ENCODE results near the gene ABHD3.
"Not testable (repeated sequence)": the region's sequence is repeated elsewhere in the genome, so short reads cannot be mapped to it uniquely, and the experiment has no call there.

The ABHD3 gene

GRCh38 chr18:21686282-21687105, 18.1 kb downstream of the ABHD3 start:
- no peaks in the 10 kb centered on the region for H3F3A ChIP-seq (ENCODE audit: low read depth)
- no peaks in the 10 kb centered on the region for H4K20me1 ChIP-seq (ENCODE audit: insufficient read depth, low read length, poor library complexity, severe bottlenecking)
- H3K4me3 ChIP-seq (ENCODE audit: low read length, poor library complexity, severe bottlenecking), result no peak overlapping the region
- H3K4me2 ChIP-seq (ENCODE audit: low read depth, low read length, poor library complexity, severe bottlenecking), result no peak overlapping the region
- H2AFZ ChIP-seq (ENCODE audit: low read length), result no peak overlapping the region
- no peaks in the 10 kb centered on the region for H3K27me3 ChIP-seq (ENCODE audit: insufficient read depth, low read length, poor library complexity, severe bottlenecking)
- peaks cover 3% of the 10 kb centered on the region; the same call in 1 of the 2 replicates for H3K36me3 ChIP-seq (ENCODE audit: insufficient read depth, low read length)
- no peak for TF ChIP-seq EZH2phosphoT487 (IDR thresholded peaks at IDR 0.05; ENCODE audit: borderline replicate concordance)
- no peak for TF ChIP-seq CTCF (conservative IDR thresholded peaks at IDR 0.05; ENCODE audit: low read length)
- H3K9me3 ChIP-seq (ENCODE audit: insufficient read depth, low read depth, low read length), result peaks cover 12% of the 10 kb centered on the region; the same call in 1 of the 2 replicates
- H3K79me2 ChIP-seq (ENCODE audit: insufficient read depth, low read length), result no peaks in the 10 kb centered on the region
- H3K4me1 ChIP-seq (ENCODE audit: insufficient read depth, low read length, poor library complexity, severe bottlenecking), result no peaks in the 10 kb centered on the region
- no peak overlapping the region for H3K9ac ChIP-seq (ENCODE audit: low read depth, low read length, poor library complexity, severe bottlenecking)
- H3K9me2 ChIP-seq (replicated peaks; ENCODE audit: low read depth, low read length), result no peaks in the 10 kb centered on the region

DNA sequence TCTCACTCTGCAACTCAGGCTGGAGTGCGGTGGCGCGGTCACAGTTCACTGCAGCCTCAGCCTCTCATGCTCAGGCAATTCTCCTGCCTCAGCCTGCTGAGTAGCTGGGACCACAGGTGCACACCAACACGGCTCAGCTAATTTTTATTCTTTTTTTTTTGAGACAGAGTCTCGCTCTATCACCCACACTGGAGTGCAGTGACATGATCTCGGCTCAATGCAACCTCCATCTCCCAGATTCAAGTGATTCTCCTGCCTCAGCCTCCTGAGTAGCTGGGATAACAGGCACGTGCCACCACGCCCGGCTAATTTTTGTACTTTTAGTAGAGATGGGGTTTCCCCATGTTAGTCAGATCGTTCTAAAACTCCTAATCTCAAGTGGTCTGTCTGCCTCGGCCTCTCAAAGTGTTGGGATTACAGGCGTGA, 19.0 kb downstream of the ABHD3 start:
- H3K4me3 ChIP-seq (ENCODE audit: low read length, poor library complexity, severe bottlenecking); H3K4me1 ChIP-seq (ENCODE audit: insufficient read depth, low read length, poor library complexity, severe bottlenecking); H2AFZ ChIP-seq (ENCODE audit: low read length); H4K20me1 ChIP-seq (ENCODE audit: insufficient read depth, low read length, poor library complexity, severe bottlenecking); H3K27me3 ChIP-seq (ENCODE audit: insufficient read depth, low read length, poor library complexity, severe bottlenecking); H3K79me2 ChIP-seq (ENCODE audit: insufficient read depth, low read length); H3F3A ChIP-seq (ENCODE audit: low read depth); H3K9me2 ChIP-seq (replicated peaks; ENCODE audit: low read depth, low read length); H3K36me3 ChIP-seq (ENCODE audit: insufficient read depth, low read length); H3K9ac ChIP-seq (ENCODE audit: low read depth, low read length, poor library complexity, severe bottlenecking); H3K4me2 ChIP-seq (ENCODE audit: low read depth, low read length, poor library complexity, severe bottlenecking): not testable (repeated sequence)
- peaks cover 12% of the 10 kb centered on the region; the same call in 1 of the 2 replicates for H3K9me3 ChIP-seq (ENCODE audit: insufficient read depth, low read depth, low read length)

GRCh38 chr18:21684731-21685130, 19.8 kb downstream of the ABHD3 start:
- Histone ChIP-seq H3K9me3 (ENCODE audit: insufficient read depth, low read depth, low read length) (peaks cover 4% of the 10 kb centered on the region; the same call in 1 of the 2 replicates), H3K4me3 (ENCODE audit: low read length, poor library complexity, severe bottlenecking) (no peak overlapping the region), H3K4me1 (ENCODE audit: insufficient read depth, low read length, poor library complexity, severe bottlenecking) (no peaks in the 10 kb centered on the region), H4K20me1 (ENCODE audit: insufficient read depth, low read length, poor library complexity, severe bottlenecking) (no peaks in the 10 kb centered on the region), H3K4me2 (ENCODE audit: low read depth, low read length, poor library complexity, severe bottlenecking) (no peak overlapping the region), H3K9ac (ENCODE audit: low read depth, low read length, poor library complexity, severe bottlenecking) (no peak overlapping the region), H3K79me2 (ENCODE audit: insufficient read depth, low read length) (no peaks in the 10 kb centered on the region), H3K36me3 (ENCODE audit: insufficient read depth, low read length) (peaks cover 3% of the 10 kb centered on the region; the same call in 1 of the 2 replicates), H3K9me2 (replicated peaks; ENCODE audit: low read depth, low read length) (no peaks in the 10 kb centered on the region), H3F3A (ENCODE audit: low read depth) (no peaks in the 10 kb centered on the region), H3K27me3 (ENCODE audit: insufficient read depth, low read length, poor library complexity, severe bottlenecking) (no peaks in the 10 kb centered on the region), H2AFZ (ENCODE audit: low read length) (no peak overlapping the region)
- no peak for TF ChIP-seq EZH2phosphoT487 (IDR thresholded peaks at IDR 0.05; ENCODE audit: borderline replicate concordance)
- TF ChIP-seq CTCF (conservative IDR thresholded peaks at IDR 0.05; ENCODE audit: low read length), result no peak
